ENCODE measurements around the gene YES1.
"Not testable (repeated sequence)": the region's sequence is repeated elsewhere in the genome, so short reads cannot be mapped to it uniquely, and the experiment has no call there.

Gene YES1

GRCh38 chr18:811182-811891, 705 bp downstream of the YES1 start:
- Histone ChIP-seq H3K4me1 (ENCODE audit: insufficient read depth, low read length) (peaks cover 44% of the 10 kb centered on the region), H3K27me3 (ENCODE audit: insufficient read depth, low read length, poor library complexity) (no peaks in the 10 kb centered on the region), H3K9me3 (ENCODE audit: insufficient read depth, low read length, severe bottlenecking) (no peaks in the 10 kb centered on the region), H3K27ac (ENCODE audit: low read length) (peak overlapping the region; percentile 84), H3K9ac (ENCODE audit: low read depth, low read length) (peak overlapping the region; percentile 83), H3K36me3 (ENCODE audit: insufficient read depth, low read length) (no peaks in the 10 kb centered on the region; the same call in 1 of the 2 replicates), H3K79me2 (ENCODE audit: insufficient read depth, low read length) (peaks cover 55% of the 10 kb centered on the region), H2AFZ (ENCODE audit: low read depth, low read length) (peak overlapping the region; percentile 76), H4K20me1 (ENCODE audit: insufficient read depth, low read length) (peaks cover 12% of the 10 kb centered on the region; the same call in 1 of the 2 replicates), H3K4me2 (ENCODE audit: insufficient read depth, low read length) (peak overlapping the region; percentile 85), H3K4me3 (ENCODE audit: low read depth in 1 of 2, low read length in 2 of 2) (peak overlapping the region; percentile 86 to 88)
- TF ChIP-seq EZH2 (IDR thresholded peaks at IDR 0.05; ENCODE audit: borderline replicate concordance, low read depth, low read length, severe bottlenecking): no peak
- TF ChIP-seq CTCF (IDR thresholded peaks at IDR 0.05; ENCODE audit: borderline replicate concordance, extremely low read depth, low read length, poor library complexity, severe bottlenecking): no peak
- DNase-seq: peak; percentile 33
- peak; percentile 7; the same call in 2 of the 3 replicates for ATAC-seq (ENCODE audit: insufficient read depth, low read depth)

- H3K27me3 ChIP-seq (ENCODE audit: insufficient read depth, low read length, poor library complexity): no peaks in the 10 kb centered on the region
- no peaks in the 10 kb centered on the region for H3K9me3 ChIP-seq (ENCODE audit: insufficient read depth, low read length, severe bottlenecking)
- H3K9ac ChIP-seq (ENCODE audit: low read depth, low read length): peak overlapping the region; percentile 83
- no peaks in the 10 kb centered on the region; the same call in 1 of the 2 replicates for H3K36me3 ChIP-seq (ENCODE audit: insufficient read depth, low read length)
- TF ChIP-seq CTCF (IDR thresholded peaks at IDR 0.05; ENCODE audit: borderline replicate concordance, extremely low read depth, low read length, poor library complexity, severe bottlenecking) (no peak), EZH2 (IDR thresholded peaks at IDR 0.05; ENCODE audit: borderline replicate concordance, low read depth, low read length, severe bottlenecking) (no peak)
- no peak for DNase-seq
- ATAC-seq (ENCODE audit: insufficient read depth, low read depth): no peak
- peaks cover 54% of the 10 kb centered on the region for H3K4me1 ChIP-seq (ENCODE audit: insufficient read depth, low read length)
- peak overlapping the region; percentile 85 for H3K4me2 ChIP-seq (ENCODE audit: insufficient read depth, low read length)
- H4K20me1 ChIP-seq (ENCODE audit: insufficient read depth, low read length): peaks cover 12% of the 10 kb centered on the region; the same call in 1 of the 2 replicates
- no peak overlapping the region; the same call in 1 of the 2 replicates for H3K27ac ChIP-seq (ENCODE audit: low read length)
- peak overlapping the region; percentile 86 to 88; a peak in 3 of 4 replicates for H3K4me3 ChIP-seq (ENCODE audit: low read depth in 1 of 2, low read length in 2 of 2)
- no peak overlapping the region for H2AFZ ChIP-seq (ENCODE audit: low read depth, low read length)
- H3K79me2 ChIP-seq (ENCODE audit: insufficient read depth, low read length): peaks cover 67% of the 10 kb centered on the region
These were observed 1.9 kb downstream of the YES1 start for GRCh38 chr18:809985-810642.

- H3K4me3 ChIP-seq (ENCODE audit: low read depth in 1 of 2, low read length in 2 of 2); H3K9me3 ChIP-seq (ENCODE audit: insufficient read depth, low read length, severe bottlenecking); H3K27me3 ChIP-seq (ENCODE audit: insufficient read depth, low read length, poor library complexity); H2AFZ ChIP-seq (ENCODE audit: low read depth, low read length); DNase-seq; ATAC-seq (ENCODE audit: insufficient read depth, low read depth); H3K36me3 ChIP-seq (ENCODE audit: insufficient read depth, low read length); H3K27ac ChIP-seq (ENCODE audit: low read length); H3K9ac ChIP-seq (ENCODE audit: low read depth, low read length): not testable (repeated sequence)
- H3K4me2 ChIP-seq (ENCODE audit: insufficient read depth, low read length): peak overlapping the region; percentile 85; the same call in 1 of the 2 replicates
- peaks cover 12% of the 10 kb centered on the region; the same call in 1 of the 2 replicates for H4K20me1 ChIP-seq (ENCODE audit: insufficient read depth, low read length)
- H3K79me2 ChIP-seq (ENCODE audit: insufficient read depth, low read length): peaks cover 76% of the 10 kb centered on the region
- peaks cover 53% of the 10 kb centered on the region for H3K4me1 ChIP-seq (ENCODE audit: insufficient read depth, low read length)
These were observed 2.8 kb downstream of the YES1 start for GRCh38 chr18:809228-809627.

- H3K79me2 ChIP-seq (ENCODE audit: insufficient read depth, low read length): peaks cover 83% of the 10 kb centered on the region
- no peak for DNase-seq
- peaks cover 12% of the 10 kb centered on the region; the same call in 1 of the 2 replicates for H4K20me1 ChIP-seq (ENCODE audit: insufficient read depth, low read length)
- no peak overlapping the region for H2AFZ ChIP-seq (ENCODE audit: low read depth, low read length)
- no peak overlapping the region for H3K4me2 ChIP-seq (ENCODE audit: insufficient read depth, low read length)
- H3K4me3 ChIP-seq (ENCODE audit: low read depth in 1 of 2, low read length in 2 of 2): no peak overlapping the region
- no peaks in the 10 kb centered on the region for H3K27me3 ChIP-seq (ENCODE audit: insufficient read depth, low read length, poor library complexity)
- no peak for TF ChIP-seq EZH2 (IDR thresholded peaks at IDR 0.05; ENCODE audit: borderline replicate concordance, low read depth, low read length, severe bottlenecking)
- ATAC-seq (ENCODE audit: insufficient read depth, low read depth): no peak
- no peaks in the 10 kb centered on the region; the same call in 1 of the 2 replicates for H3K36me3 ChIP-seq (ENCODE audit: insufficient read depth, low read length)
- no peak overlapping the region for H3K9ac ChIP-seq (ENCODE audit: low read depth, low read length)
- H3K4me1 ChIP-seq (ENCODE audit: insufficient read depth, low read length): peaks cover 51% of the 10 kb centered on the region
- no peaks in the 10 kb centered on the region for H3K9me3 ChIP-seq (ENCODE audit: insufficient read depth, low read length, severe bottlenecking)
- H3K27ac ChIP-seq (ENCODE audit: low read length): no peak overlapping the region
These were observed 3.5 kb downstream of the YES1 start for GRCh38 chr18:808502-808901.

All from DND-41 (cell line).